ENCODE measurements around the gene HCAR1.
"Not testable (repeated sequence)": the region's sequence is repeated elsewhere in the genome, so short reads cannot be mapped to it uniquely, and the experiment has no call there.

Gene HCAR1

DNA sequence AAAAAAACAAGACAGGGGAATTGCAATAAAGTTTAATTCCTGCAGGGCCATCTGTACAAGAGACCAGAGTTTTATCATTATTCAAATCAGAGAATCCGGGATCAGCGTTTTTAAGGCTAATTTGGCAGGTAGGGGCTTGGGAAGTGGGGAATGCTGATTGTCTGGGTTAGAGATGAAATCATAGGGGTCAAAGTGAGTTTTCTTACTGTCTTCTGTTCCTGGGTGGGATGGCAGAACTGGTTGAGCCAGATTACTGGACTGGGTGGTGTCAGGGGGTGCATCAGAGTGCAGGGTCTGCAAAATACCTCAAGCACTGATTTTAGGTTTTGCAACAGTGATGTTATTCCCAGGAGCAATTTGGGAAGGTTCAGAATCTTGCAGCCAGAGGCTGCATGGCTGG, 20.3 kb downstream of the HCAR1 start:
- not testable (repeated sequence) for H3K9ac ChIP-seq (ENCODE audit: low read length); H3K27ac ChIP-seq (ENCODE audit: low read length)

DNA sequence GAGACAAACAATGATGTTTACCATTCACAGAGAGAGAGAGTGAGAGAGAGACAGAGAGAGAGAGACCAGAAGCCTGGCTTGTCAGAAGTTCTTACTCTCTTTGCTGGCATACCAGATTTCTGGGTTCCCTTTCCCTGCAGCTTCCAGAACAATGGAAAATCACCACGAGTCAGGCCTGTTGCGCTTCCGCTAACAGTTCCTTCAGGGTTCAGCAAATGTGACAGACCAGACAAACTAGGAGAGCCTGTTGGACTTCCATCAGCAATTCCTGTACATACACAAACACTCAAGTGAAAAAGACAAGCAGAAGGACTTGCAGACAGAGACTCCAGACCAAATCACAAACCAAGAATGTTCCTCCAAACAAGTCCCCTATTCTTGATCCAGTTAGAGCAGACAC, 21.4 kb downstream of the HCAR1 start:
- not testable (repeated sequence) for H3K27ac ChIP-seq (ENCODE audit: low read length); H3K4me1 ChIP-seq (ENCODE audit: low read length); H3K4me2 ChIP-seq (ENCODE audit: low read length); H4K20me1 ChIP-seq (ENCODE audit: insufficient read depth, low read length); H3K79me2 ChIP-seq (ENCODE audit: low read length); H3K4me3 ChIP-seq (ENCODE audit: low read length); H3K9ac ChIP-seq (ENCODE audit: low read length); H3K9me3 ChIP-seq (ENCODE audit: insufficient read depth, low read length); H2AFZ ChIP-seq (ENCODE audit: low read depth, low read length); H3K27me3 ChIP-seq (ENCODE audit: low read depth, low read length); H3K36me3 ChIP-seq (replicated peaks; ENCODE audit: low read depth, low read length)

More for the DNA sequence above, 20.3 kb downstream of the HCAR1 start:
- H3K79me2 ChIP-seq (ENCODE audit: low read length); H3K4me1 ChIP-seq (ENCODE audit: low read length); H4K20me1 ChIP-seq (ENCODE audit: insufficient read depth, low read length); H3K9me3 ChIP-seq (ENCODE audit: insufficient read depth, low read length); H3K36me3 ChIP-seq (replicated peaks; ENCODE audit: low read depth, low read length); H3K4me3 ChIP-seq (ENCODE audit: low read length); H2AFZ ChIP-seq (ENCODE audit: low read depth, low read length); H3K4me2 ChIP-seq (ENCODE audit: low read length); H3K27me3 ChIP-seq (ENCODE audit: low read depth, low read length): not testable (repeated sequence)

DNA sequence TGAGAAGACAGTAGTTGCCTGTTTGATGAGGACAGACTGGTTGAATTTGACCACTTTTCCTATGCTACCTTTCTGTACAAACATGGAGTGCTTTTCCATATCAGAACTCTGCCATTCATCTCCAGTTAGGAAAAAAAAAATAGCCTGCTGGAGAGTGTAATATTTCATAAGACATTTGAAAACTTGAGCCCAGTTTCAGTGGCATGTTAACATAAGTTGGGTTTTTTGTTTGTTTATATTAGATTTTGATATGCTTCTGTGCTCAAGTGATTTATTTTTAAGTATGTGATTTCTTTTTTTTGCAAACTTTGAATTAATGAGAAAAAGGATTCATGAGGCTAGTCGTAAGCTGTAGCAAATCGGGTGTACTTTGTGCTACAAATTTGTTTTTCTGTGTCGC, 26.8 kb downstream of the HCAR1 start:
- H3K4me1 ChIP-seq (ENCODE audit: low read length); H3K79me2 ChIP-seq (ENCODE audit: low read length); H3K36me3 ChIP-seq (replicated peaks; ENCODE audit: low read depth, low read length); H3K27ac ChIP-seq (ENCODE audit: low read length); H2AFZ ChIP-seq (ENCODE audit: low read depth, low read length); H3K4me2 ChIP-seq (ENCODE audit: low read length); H3K9ac ChIP-seq (ENCODE audit: low read length); H3K27me3 ChIP-seq (ENCODE audit: low read depth, low read length); H3K9me3 ChIP-seq (ENCODE audit: insufficient read depth, low read length); H3K4me3 ChIP-seq (ENCODE audit: low read length); H4K20me1 ChIP-seq (ENCODE audit: insufficient read depth, low read length): not testable (repeated sequence)

DNA sequence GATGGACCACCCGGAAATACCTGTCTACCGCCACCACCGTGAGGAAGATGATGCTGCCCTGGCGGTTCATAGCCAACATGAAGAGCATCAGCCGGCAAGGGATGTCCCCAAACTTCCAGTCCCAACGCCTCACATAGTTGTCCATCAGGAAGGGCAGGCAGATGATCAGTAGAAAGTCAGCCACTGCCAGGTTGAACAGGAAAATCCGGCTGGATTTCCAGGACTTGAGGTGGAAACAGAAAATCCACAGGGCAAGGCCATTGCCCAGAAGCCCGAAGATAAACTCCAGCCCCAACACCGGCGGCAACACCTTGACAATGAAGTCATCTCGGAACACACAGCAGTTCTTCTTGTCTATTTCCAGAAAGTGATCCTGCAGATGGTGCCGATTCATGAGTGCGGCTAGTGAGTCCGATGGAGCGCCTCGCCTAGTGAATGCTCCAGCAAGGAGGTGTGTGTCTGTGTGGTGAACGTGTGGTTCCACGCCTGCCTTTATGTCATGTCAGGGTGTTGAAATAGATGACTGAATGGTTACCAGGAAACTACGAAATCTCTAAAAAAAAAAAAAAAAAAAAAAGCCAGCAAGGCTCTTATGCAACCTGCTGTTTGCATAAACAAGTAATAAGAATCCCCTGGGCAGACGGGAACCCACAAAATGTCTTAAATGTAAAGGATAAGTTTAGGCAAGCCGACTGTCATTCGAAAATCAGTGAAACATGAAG, 27.6 kb downstream of the HCAR1 start, which contains the start of gene HCAR2:
Gene HCAR2, minus strand, starts transcription at position 468 of the 722 bp plus-strand sequence. Its CDS starts 74 bp downstream, at position 394.
- not testable (repeated sequence) for H3K36me3 ChIP-seq (replicated peaks; ENCODE audit: low read depth, low read length); H3K27me3 ChIP-seq (ENCODE audit: low read depth, low read length); H3K79me2 ChIP-seq (ENCODE audit: low read length); H2AFZ ChIP-seq (ENCODE audit: low read depth, low read length); H3K4me2 ChIP-seq (ENCODE audit: low read length); H3K9me3 ChIP-seq (ENCODE audit: insufficient read depth, low read length); H3K4me1 ChIP-seq (ENCODE audit: low read length); H3K27ac ChIP-seq (ENCODE audit: low read length); H3K4me3 ChIP-seq (ENCODE audit: low read length); H3K9ac ChIP-seq (ENCODE audit: low read length); H4K20me1 ChIP-seq (ENCODE audit: insufficient read depth, low read length)

DNA sequence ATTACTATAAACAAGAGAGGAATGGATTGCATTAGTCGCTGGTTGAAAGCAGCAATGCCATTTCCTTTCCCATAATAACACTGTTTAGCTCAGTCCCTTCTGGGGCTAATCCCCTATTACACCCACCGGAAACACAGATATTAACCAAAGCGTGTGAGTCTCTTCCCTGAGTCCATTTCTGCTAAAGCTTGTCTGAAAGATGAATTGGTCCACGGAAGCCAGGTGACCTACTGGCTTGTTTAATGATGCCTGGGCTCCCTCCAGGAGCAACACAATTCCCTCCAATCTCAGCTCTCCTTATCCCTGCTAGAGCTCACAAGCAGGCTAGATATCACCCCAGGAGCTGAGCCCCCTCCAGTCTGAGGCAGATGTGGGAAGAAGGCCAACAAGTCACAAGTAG, 29.2 kb downstream of the HCAR1 start:
- H3K36me3 ChIP-seq (replicated peaks; ENCODE audit: low read depth, low read length); H3K27ac ChIP-seq (ENCODE audit: low read length); H3K27me3 ChIP-seq (ENCODE audit: low read depth, low read length); H3K9me3 ChIP-seq (ENCODE audit: insufficient read depth, low read length); H2AFZ ChIP-seq (ENCODE audit: low read depth, low read length); H3K79me2 ChIP-seq (ENCODE audit: low read length); H3K4me2 ChIP-seq (ENCODE audit: low read length); H4K20me1 ChIP-seq (ENCODE audit: insufficient read depth, low read length); H3K4me1 ChIP-seq (ENCODE audit: low read length); H3K4me3 ChIP-seq (ENCODE audit: low read length); H3K9ac ChIP-seq (ENCODE audit: low read length): not testable (repeated sequence)

DNA sequence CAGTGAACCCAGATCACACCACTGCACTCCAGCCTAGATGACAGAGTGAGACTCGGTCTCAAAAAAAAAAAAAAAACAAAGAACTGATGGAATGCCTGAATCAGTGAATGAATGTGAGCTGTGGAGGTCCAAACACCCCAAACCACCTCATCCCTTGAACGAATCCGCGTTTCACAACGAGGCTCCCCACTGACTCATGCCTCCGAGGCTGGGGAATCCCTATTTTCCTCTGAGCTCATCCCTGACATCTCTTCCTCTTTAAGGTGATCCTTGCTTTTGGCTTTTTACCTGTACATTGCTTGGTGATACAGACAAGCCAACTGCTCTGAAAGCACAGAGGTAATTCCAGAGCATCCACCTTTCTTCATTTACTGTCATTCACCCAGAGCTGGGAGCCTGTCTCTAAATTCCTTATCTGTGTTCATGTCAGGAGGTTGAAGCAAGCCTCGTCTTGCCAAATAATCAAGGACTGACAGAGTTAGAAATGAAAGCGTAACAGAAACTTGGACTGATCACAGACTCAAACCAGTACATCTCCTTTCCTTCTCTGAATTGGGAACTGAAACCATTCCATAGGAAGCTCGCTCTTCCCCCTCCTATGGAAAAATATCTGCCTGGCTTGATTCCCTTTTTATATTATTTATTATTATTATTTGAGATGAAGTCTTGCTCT, 30.5 kb downstream of the HCAR1 start:
- not testable (repeated sequence) for H3K36me3 ChIP-seq (replicated peaks; ENCODE audit: low read depth, low read length); H3K9ac ChIP-seq (ENCODE audit: low read length); H3K4me2 ChIP-seq (ENCODE audit: low read length); H3K4me1 ChIP-seq (ENCODE audit: low read length); H3K79me2 ChIP-seq (ENCODE audit: low read length); H3K27me3 ChIP-seq (ENCODE audit: low read depth, low read length); H3K27ac ChIP-seq (ENCODE audit: low read length); H4K20me1 ChIP-seq (ENCODE audit: insufficient read depth, low read length); H2AFZ ChIP-seq (ENCODE audit: low read depth, low read length); H3K9me3 ChIP-seq (ENCODE audit: insufficient read depth, low read length); H3K4me3 ChIP-seq (ENCODE audit: low read length)

DNA sequence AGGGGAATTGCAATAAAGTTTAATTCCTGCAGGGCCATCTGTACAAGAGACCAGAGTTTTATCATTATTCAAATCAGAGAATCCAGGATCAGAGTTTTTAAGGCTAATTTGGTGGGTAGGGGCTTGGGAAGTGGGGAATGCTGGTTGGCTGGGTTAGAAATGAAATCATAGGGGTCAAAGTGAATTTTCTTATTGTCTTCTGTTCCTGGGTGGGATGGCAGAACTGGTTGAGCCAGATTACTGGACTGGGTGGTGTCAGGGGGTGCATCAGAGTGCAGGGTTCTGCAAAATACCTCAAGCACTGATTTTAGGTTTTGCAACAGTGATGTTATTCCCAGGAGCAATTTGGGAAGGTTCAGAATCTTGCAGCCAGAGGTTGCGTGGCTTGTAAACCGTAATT, 33.7 kb downstream of the HCAR1 start:
- not testable (repeated sequence) for H3K79me2 ChIP-seq (ENCODE audit: low read length); H3K27me3 ChIP-seq (ENCODE audit: low read depth, low read length); H3K4me2 ChIP-seq (ENCODE audit: low read length); H3K36me3 ChIP-seq (replicated peaks; ENCODE audit: low read depth, low read length); H3K9ac ChIP-seq (ENCODE audit: low read length); H2AFZ ChIP-seq (ENCODE audit: low read depth, low read length); H3K4me3 ChIP-seq (ENCODE audit: low read length); H3K4me1 ChIP-seq (ENCODE audit: low read length); H3K27ac ChIP-seq (ENCODE audit: low read length); H3K9me3 ChIP-seq (ENCODE audit: insufficient read depth, low read length); H4K20me1 ChIP-seq (ENCODE audit: insufficient read depth, low read length)

All from OCI-LY3 (cell line).